ENCODE results near the gene CALML5.

CALML5 gene, protein sequence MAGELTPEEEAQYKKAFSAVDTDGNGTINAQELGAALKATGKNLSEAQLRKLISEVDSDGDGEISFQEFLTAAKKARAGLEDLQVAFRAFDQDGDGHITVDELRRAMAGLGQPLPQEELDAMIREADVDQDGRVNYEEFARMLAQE

DNA sequence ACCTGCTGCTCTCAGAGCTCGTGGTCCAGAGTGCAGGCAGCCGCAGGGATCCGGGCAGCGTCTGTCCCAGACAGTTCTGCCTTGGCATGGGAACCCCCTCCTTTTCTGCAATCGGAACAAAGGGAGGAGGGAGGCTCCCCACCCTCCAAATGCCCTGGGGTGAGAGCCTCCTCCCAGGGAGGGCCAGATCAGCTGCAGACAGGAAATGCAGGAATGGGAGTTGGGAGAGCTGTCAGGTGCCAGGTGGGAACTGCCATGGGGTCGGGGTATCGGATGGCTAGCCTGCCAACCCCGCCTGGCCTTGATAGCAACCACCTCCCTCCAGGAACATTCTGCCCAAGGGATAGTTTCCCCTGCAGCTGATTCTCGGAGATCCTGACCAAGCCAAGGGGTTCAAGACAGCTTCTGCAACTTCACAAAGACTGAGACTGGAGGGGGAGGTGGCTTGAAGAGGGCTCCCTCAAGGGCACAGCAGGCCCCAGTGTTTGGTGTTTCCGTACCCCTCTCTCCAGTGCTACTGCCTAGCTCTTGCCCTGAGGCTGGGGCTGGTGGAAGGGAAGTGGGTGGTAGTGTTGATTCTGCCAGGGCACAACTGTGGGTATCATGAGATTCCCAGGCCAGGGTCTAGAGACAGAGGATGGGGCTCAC lies at the start of gene CALML5:
Gene CALML5, minus strand, starts transcription at position 78 of the 648 bp plus-strand sequence. CDS start 132 bp downstream, outside the sequence.
- no peak for DNase-seq

- no peak for DNase-seq
These were observed 48.7 kb upstream of the CALML5 start for GRCh38 chr10:5547931-5548660.

DNA sequence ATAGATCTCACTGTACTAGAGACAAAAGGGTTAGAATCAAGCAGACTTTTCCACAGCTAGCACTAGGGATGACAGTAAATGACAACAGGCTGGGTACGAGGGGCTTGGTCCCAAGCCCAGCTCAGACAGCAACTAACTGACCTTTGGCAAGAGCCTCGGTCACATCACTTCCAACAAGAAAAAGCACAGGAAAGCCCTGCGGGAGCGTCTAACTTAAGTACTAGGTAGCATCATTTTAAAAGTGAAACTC lies 48.2 kb upstream of the CALML5 start:
- no peak for DNase-seq

DNA sequence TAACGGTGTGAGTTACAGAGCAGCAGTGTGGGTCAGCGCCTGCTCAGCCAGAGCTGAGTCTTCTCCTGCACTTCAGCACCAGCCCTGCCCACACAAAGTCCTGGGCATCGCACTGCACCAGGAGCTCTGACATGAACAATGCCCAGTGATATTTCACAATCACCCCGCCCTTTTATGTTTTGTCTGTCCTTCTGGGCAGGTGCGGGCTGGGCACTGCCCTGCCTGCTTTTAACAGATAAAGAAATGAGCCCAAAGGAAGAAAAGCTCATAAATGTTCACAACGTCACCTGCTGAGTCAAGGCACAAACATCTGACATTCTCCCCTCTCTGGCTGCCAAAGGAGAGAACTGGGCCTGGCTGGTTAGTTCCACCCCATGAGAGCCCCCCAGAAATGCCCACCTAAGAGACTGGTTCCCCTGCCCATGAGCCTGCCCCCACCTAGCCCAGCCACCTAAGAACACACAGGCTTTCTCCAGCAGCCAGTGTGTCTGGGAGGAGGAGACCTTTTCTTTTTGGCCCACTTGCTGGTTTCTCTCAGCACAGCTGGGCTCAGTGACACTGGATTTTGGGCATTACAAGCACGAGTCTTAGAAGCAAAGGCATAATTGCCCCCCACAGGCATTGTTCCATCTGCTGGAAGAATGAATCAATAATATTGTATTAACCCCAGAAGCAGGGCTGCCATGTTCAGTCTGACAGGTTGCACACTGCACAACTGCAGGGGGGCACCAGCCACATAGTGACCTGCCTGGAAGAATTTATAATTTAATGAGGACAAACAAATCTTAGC lies 47.7 kb upstream of the CALML5 start:
- no peak for DNase-seq

DNA sequence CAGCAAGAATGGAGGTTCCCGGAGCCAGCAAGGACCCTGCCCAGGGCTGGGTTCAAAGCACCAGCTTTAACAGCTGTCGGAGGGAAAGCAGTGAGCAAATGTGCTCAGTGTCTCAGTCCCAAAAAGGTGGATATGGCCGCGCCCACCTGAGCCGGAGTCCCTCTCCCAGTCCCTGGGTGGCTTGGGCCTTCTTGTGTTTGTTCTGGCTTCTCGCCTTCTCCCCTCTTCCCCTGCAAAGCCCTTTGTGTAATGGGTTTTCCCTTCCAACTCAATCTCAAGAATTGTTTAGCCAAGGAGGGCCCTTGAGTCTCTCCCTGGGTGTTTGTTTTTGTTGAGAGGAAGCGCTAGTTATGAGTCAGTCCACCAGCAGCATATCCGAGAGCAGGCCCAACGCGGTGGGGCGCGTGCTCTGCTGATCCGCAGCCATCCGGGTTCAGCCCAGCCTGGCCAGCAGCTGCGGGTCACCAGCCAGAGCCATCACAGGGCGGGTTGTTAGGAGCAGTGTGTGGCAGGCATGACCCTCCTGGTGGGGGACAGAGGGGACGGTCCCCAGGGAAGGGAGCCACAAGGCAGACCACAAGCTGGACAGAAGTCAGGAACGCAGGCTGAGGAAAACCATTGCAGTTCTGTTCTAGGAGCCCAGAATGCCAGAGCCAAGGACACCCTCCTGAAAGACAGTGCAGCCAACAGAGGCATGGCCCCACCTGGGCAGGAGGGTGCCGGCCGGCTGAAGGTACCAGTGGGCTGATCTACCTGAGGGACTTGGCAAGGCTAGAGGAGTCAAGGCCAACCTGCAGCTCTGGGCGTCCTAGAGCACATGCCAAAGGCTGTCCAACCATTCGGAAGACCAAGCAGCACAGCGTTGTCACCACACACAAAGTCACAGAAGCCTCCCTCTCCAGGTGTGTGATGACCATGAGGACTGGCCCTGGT lies 46.7 kb upstream of the CALML5 start:
- no peak for DNase-seq

DNA sequence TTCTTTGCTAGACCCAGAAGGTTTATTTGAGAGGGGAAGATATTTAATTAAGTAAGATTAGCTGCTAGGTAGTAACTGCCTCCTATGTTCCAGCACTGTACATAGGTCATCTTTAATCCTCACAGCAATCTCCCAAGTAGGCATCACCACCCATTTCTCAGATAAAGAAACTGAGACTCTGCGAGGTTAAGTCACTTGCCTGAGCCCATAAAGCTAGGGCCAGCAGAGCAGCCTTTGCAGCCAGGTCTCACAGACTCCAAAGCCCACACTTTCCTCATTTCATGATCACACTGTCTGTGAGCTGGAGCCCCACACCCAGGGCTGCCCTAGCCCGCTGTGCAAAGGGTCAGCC lies 46.0 kb upstream of the CALML5 start:
- DNase-seq, result no peak

DNA sequence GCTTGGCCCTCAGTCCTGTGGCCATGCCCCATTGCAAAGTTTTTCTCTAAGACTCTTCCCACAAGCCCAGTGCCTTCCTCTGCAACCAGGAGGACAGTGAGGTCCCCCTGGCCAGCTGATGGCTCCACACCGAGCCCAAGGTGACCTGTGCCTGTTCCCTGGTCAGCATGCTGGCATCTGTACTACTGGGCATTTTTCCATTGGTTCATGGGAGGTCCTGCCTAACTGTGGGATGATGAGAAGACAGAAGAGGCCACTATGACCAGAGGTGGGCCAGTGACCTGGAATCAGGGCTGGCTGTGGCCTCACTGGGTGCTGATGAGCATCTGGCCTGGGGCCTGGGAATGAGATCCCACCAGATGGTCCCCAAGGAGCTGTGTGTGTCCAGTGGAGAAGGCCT lies 45.6 kb upstream of the CALML5 start:
- no peak for DNase-seq

- DNase-seq, result no peak
These were observed 44.9 kb upstream of the CALML5 start for GRCh38 chr10:5544216-5544805.

GRCh38 chr10:5543623-5544022 lies 44.3 kb upstream of the CALML5 start:
- DNase-seq, result no peak

GRCh38 chr10:5542100-5542499 lies 42.7 kb upstream of the CALML5 start:
- no peak for DNase-seq

- DNase-seq, result no peak
These were observed 41.5 kb upstream of the CALML5 start for GRCh38 chr10:5540891-5541290.

- no peak for DNase-seq
These were observed 40.7 kb upstream of the CALML5 start for GRCh38 chr10:5540080-5540479.

DNA sequence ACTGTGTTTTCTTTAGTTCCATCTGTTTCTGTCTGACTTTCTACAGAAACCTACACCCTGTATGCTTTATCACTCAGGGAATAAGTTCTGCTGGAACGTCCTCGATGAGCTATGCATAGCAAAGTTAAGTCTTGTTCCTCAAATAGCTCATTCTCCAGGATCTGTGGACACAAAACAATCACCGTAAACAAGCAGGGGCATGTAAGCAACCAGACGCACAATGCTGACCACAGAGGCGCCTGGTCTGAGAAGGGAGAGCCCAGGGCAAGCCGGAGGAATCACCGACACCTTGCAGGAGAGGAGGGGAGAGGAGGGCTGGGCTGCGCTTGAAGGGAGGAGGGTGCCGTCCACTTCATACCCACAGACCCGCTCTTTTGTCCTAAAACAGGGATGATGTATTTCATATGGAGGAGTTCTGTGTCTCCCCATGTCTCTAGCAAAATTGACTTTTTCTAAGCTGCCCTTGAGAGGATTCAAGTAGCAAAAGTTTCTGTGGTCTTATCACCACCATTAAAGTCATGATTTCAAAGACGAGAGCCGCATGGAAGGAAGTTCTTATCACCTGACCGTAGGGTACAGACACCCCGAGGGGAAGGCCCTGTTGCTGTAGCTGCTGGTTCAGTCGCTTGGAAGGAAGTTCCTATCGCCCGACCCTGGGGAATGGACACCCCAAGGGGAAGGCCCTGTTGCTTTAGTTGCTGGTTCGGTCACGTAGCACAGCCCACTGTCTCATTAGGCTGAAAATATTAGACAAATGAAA lies 39.7 kb upstream of the CALML5 start:
- DNase-seq, result no peak

GRCh38 chr10:5538446-5538845 lies 39.1 kb upstream of the CALML5 start:
- DNase-seq, result no peak

DNA sequence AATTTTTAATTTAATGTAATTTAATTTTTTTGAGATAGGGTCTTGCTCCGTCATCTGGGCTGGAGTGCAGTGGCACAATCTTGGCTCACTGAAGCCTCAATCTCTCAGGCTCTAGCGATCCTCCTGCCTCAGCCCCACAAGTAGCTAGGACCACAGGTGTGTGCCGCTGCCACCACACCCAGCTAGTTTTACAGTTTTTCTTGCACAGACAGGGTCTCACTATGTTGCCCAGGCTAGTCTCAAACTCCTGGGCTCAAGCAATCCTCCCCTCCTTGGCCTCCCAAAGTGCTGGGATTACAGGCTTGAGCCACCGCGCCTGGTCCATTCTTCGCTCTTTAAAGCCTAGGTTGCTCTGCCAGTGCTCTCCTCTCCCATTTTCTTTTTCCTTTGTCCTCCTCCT lies 38.3 kb upstream of the CALML5 start:
- DNase-seq, result no peak

- no peak for DNase-seq
These were observed 37.2 kb upstream of the CALML5 start for GRCh38 chr10:5536486-5537081.

GRCh38 chr10:5534880-5535856 lies 35.8 kb upstream of the CALML5 start:
- no peak for DNase-seq

- DNase-seq, result no peak
These were observed 34.9 kb upstream of the CALML5 start for GRCh38 chr10:5534051-5534821.

GRCh38 chr10:5533098-5533731 lies 33.8 kb upstream of the CALML5 start:
- no peak for DNase-seq

Measured in CD4-positive, alpha-beta T cell treated with Interleukin-17A for 4 hours (primary cell).